ENCODE measurements around the gene THYN1.
"Not testable (repeated sequence)": the region's sequence is repeated elsewhere in the genome, so short reads cannot be mapped to it uniquely, and the experiment has no call there.

DNA sequence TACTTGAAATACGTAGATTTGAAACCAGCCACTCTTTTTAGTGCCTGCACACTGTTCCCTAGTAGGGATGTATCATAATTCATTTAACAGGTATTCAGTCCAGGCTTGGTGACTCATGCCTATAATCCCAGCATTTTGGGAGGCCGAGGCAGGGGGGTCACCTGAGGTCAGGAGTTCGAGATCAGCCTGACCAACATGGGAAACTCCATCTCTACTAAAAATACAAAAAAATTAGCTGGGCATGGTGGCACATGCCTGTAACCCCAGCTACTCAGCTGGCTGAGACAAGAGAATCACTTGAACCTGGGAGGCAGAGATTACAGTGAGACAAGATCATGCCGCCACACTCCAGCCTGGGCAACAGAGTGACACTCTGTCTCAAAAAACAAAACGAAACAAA is 31.2 kb upstream of the THYN1 start:
- not testable (repeated sequence) for TF ChIP-seq CTCF (IDR thresholded peaks at IDR 0.05); SIN3A (IDR thresholded peaks at IDR 0.05; ENCODE audit: borderline replicate concordance, insufficient read depth, low read depth, low read length); POLR2AphosphoS5 (IDR thresholded peaks at IDR 0.05; ENCODE audit: low read depth, low read length); REST (IDR thresholded peaks at IDR 0.05; ENCODE audit: insufficient read depth in 1 of 2, low read depth in 2 of 2, low read length in 1 of 2); TCF7L2 (IDR thresholded peaks at IDR 0.05; ENCODE audit: low read depth, low read length)

Measured in Panc1 (cell line).